ENCODE data around the gene INIP. TPM values are rescaled to one million over a fixed set of nuclear protein-coding genes. Genes with fewer than 3 reads are reported as not detected.

The INIP gene
- total RNA-seq, 1 donor from 2014 or later: 21.0 TPM

DNA sequence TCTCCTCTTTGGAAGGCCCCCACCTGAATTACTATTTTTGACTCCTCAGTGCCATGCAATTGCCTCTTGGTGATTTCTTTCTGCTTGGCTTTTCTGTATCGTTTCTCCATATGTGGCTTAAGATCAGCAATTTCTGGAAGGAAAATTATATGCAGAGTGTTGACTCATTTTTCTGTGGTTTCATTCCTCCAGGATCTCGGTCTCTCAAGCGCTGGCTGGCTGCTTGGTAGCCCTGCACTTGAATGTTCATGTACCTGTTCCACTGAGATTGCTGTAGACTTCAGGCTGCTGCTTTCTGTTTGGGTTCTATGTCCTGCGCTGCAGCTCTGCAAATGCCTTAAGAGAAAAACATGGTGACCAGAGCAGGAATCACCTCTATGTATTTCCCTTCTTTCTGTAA lies 77.6 kb downstream of the INIP start:
- H3K36me3 ChIP-seq: no peaks in the 10 kb centered on the region
- H3K27me3 ChIP-seq (ENCODE audit: low read depth): no peaks in the 10 kb centered on the region
- TF ChIP-seq, protein P1, sequence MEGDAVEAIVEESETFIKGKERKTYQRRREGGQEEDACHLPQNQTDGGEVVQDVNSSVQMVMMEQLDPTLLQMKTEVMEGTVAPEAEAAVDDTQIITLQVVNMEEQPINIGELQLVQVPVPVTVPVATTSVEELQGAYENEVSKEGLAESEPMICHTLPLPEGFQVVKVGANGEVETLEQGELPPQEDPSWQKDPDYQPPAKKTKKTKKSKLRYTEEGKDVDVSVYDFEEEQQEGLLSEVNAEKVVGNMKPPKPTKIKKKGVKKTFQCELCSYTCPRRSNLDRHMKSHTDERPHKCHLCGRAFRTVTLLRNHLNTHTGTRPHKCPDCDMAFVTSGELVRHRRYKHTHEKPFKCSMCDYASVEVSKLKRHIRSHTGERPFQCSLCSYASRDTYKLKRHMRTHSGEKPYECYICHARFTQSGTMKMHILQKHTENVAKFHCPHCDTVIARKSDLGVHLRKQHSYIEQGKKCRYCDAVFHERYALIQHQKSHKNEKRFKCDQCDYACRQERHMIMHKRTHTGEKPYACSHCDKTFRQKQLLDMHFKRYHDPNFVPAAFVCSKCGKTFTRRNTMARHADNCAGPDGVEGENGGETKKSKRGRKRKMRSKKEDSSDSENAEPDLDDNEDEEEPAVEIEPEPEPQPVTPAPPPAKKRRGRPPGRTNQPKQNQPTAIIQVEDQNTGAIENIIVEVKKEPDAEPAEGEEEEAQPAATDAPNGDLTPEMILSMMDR (IDR thresholded peaks at IDR 0.05): no peak
- no peak for DNase-seq
- H3K9me3 ChIP-seq: no peaks in the 10 kb centered on the region
- ATAC-seq: no peak
- intact Hi-C loops (cut with DNase I): no loop called here
- no peak overlapping the region for H3K4me3 ChIP-seq
- H3K4me1 ChIP-seq: no peaks in the 10 kb centered on the region
- H3K27ac ChIP-seq: no peak overlapping the region

Other genes starting within 250 kb of the INIP start
- gene KIAA1958, start 231.3 kb downstream of the INIP start, total RNA-seq: 14.1 TPM
- gene SNX30, start 32.6 kb upstream of the INIP start, total RNA-seq: 67.5 TPM
- gene SLC46A2, start 172.8 kb upstream of the INIP start, total RNA-seq: 13.7 TPM